ENCODE measurements around the gene DGKH. TPM values are rescaled to one million over a fixed set of nuclear protein-coding genes. Genes with fewer than 3 reads are reported as not detected.

DGKH gene
- total RNA-seq, 1 donor from 2014 or later = 16.0 TPM

DNA sequence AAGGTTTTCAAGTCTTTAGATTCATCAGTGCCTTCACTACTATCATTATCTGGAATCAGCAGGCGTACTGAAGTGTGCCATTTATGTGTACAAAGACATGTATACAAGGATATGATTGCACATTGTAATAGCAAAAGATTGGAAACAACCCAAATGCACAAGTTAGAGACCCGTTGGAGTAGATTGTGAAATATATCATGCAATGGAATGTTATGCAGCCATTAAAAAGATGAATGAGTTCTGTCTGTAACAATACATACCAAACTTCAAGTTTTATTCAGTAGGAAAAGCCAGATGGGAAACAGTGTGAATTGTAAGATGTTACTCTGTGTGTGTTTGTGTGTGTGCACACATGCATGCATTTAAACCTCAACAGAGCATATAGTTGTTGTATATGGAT, 97.9 kb downstream of the DGKH start:
- Histone ChIP-seq H3K27me3 (no peaks in the 10 kb centered on the region), H3K27ac (no peak overlapping the region), H3K36me3 (no peaks in the 10 kb centered on the region), H3K4me1 (no peaks in the 10 kb centered on the region), H3K9me3 (no peaks in the 10 kb centered on the region), H3K4me3 (no peak overlapping the region)
- intact Hi-C loops (cut with DNase I) = no loop called here
- DNase-seq (ENCODE audit: low spot score in 2 of 2) = no peak
- TF ChIP-seq, protein P1, sequence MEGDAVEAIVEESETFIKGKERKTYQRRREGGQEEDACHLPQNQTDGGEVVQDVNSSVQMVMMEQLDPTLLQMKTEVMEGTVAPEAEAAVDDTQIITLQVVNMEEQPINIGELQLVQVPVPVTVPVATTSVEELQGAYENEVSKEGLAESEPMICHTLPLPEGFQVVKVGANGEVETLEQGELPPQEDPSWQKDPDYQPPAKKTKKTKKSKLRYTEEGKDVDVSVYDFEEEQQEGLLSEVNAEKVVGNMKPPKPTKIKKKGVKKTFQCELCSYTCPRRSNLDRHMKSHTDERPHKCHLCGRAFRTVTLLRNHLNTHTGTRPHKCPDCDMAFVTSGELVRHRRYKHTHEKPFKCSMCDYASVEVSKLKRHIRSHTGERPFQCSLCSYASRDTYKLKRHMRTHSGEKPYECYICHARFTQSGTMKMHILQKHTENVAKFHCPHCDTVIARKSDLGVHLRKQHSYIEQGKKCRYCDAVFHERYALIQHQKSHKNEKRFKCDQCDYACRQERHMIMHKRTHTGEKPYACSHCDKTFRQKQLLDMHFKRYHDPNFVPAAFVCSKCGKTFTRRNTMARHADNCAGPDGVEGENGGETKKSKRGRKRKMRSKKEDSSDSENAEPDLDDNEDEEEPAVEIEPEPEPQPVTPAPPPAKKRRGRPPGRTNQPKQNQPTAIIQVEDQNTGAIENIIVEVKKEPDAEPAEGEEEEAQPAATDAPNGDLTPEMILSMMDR (IDR thresholded peaks at IDR 0.05) = no peak

DNA sequence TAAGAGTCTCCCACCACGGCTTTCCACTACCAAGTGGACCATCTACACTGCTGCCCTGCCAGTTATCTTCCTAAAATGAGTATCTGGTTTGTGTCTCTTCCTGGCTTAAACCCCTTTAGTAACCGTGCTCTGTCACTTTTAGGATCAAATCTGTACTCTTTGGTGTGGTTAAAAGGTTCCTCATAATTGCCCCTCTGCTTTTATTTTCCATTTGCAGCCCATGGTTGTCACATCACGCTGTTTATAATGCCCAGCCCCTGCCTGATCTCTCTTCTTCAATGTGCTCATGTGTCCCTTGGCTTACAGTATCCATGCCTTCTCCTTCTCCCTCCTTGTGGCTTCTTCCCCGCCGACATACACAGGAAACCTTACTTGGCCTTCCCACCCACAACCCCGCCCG, 100.1 kb downstream of the DGKH start:
- Histone ChIP-seq H3K4me3 (no peak overlapping the region), H3K4me1 (no peaks in the 10 kb centered on the region), H3K27ac (no peak overlapping the region), H3K9me3 (no peaks in the 10 kb centered on the region), H3K27me3 (no peaks in the 10 kb centered on the region), H3K36me3 (no peaks in the 10 kb centered on the region)
- DNase-seq (ENCODE audit: low spot score in 2 of 2) = no peak
- TF ChIP-seq, protein P1 (IDR thresholded peaks at IDR 0.05) = no peak
- intact Hi-C loops (cut with DNase I) = no loop called here

- Histone ChIP-seq H3K4me3 (no peak overlapping the region), H3K36me3 (no peaks in the 10 kb centered on the region), H3K9me3 (no peaks in the 10 kb centered on the region), H3K27me3 (no peaks in the 10 kb centered on the region), H3K27ac (no peak overlapping the region), H3K4me1 (no peaks in the 10 kb centered on the region)
- TF ChIP-seq, protein P1 (IDR thresholded peaks at IDR 0.05) = no peak
- intact Hi-C loops (cut with DNase I) = no loop called here
- no peak for DNase-seq (ENCODE audit: low spot score in 2 of 2)
Observed at GRCh38 chr13:42149136-42149535, 100.7 kb downstream of the DGKH start.

GRCh38 chr13:42151781-42152180, 103.3 kb downstream of the DGKH start:
- intact Hi-C loops (cut with DNase I) = no loop called here
- no peaks in the 10 kb centered on the region for H3K4me1 ChIP-seq

GRCh38 chr13:42152495-42152894, 104.0 kb downstream of the DGKH start:
- Histone ChIP-seq H3K27me3 (no peaks in the 10 kb centered on the region), H3K4me1 (no peaks in the 10 kb centered on the region), H3K9me3 (no peaks in the 10 kb centered on the region), H3K4me3 (no peak overlapping the region), H3K36me3 (peaks cover 10 to 13% of the 10 kb centered on the region in 2 donors), H3K27ac (no peak overlapping the region)
- intact Hi-C loops (cut with DNase I) = no loop called here
- TF ChIP-seq, protein P1 (IDR thresholded peaks at IDR 0.05) = no peak
- no peak for DNase-seq (ENCODE audit: low spot score in 2 of 2)

More at GRCh38 chr13:42151781-42152180, 103.3 kb downstream of the DGKH start:
- Histone ChIP-seq H3K9me3 (no peaks in the 10 kb centered on the region), H3K27ac (no peak overlapping the region), H3K27me3 (no peaks in the 10 kb centered on the region), H3K36me3 (peaks cover 10 to 11% of the 10 kb centered on the region in 2 donors), H3K4me3 (no peak overlapping the region)
- TF ChIP-seq, protein P1 (IDR thresholded peaks at IDR 0.05) = no peak
- no peak for DNase-seq (ENCODE audit: low spot score in 2 of 2)

Data from ascending aorta (tissue), 2 donors.